Measurements from ENCODE around the gene MLPH.

DNA sequence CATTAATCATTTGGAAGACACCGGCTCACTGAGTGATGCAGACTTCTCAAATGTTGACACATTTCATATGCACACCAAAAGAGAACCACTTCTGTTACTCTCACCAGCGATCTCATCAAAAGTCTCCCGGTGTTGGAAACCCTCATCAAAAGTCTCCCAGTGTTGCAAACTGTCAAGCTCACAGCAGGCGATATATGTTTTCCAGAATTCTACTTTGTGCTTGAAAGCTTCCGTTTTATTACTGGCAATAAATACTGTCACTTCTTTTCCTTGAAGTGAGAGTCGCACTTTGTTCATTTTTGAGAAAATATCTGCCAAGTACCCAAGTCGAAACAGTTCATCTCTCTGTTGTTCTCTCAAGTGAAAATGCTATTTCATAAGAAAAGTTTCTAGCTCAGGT lies 20.5 kb downstream of the MLPH start:
- TF ChIP-seq, protein P1, sequence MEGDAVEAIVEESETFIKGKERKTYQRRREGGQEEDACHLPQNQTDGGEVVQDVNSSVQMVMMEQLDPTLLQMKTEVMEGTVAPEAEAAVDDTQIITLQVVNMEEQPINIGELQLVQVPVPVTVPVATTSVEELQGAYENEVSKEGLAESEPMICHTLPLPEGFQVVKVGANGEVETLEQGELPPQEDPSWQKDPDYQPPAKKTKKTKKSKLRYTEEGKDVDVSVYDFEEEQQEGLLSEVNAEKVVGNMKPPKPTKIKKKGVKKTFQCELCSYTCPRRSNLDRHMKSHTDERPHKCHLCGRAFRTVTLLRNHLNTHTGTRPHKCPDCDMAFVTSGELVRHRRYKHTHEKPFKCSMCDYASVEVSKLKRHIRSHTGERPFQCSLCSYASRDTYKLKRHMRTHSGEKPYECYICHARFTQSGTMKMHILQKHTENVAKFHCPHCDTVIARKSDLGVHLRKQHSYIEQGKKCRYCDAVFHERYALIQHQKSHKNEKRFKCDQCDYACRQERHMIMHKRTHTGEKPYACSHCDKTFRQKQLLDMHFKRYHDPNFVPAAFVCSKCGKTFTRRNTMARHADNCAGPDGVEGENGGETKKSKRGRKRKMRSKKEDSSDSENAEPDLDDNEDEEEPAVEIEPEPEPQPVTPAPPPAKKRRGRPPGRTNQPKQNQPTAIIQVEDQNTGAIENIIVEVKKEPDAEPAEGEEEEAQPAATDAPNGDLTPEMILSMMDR (IDR thresholded peaks at IDR 0.05; ENCODE audit: insufficient read depth, low read length) = no peak
- TF ChIP-seq, protein P2, sequence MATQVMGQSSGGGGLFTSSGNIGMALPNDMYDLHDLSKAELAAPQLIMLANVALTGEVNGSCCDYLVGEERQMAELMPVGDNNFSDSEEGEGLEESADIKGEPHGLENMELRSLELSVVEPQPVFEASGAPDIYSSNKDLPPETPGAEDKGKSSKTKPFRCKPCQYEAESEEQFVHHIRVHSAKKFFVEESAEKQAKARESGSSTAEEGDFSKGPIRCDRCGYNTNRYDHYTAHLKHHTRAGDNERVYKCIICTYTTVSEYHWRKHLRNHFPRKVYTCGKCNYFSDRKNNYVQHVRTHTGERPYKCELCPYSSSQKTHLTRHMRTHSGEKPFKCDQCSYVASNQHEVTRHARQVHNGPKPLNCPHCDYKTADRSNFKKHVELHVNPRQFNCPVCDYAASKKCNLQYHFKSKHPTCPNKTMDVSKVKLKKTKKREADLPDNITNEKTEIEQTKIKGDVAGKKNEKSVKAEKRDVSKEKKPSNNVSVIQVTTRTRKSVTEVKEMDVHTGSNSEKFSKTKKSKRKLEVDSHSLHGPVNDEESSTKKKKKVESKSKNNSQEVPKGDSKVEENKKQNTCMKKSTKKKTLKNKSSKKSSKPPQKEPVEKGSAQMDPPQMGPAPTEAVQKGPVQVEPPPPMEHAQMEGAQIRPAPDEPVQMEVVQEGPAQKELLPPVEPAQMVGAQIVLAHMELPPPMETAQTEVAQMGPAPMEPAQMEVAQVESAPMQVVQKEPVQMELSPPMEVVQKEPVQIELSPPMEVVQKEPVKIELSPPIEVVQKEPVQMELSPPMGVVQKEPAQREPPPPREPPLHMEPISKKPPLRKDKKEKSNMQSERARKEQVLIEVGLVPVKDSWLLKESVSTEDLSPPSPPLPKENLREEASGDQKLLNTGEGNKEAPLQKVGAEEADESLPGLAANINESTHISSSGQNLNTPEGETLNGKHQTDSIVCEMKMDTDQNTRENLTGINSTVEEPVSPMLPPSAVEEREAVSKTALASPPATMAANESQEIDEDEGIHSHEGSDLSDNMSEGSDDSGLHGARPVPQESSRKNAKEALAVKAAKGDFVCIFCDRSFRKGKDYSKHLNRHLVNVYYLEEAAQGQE (IDR thresholded peaks at IDR 0.05; ENCODE audit: insufficient replicate concordance, low read depth) = no peak

Measured in HL-60 (cell line).